ENCODE measurements around the gene CMSS1. TPM values are rescaled to one million over a fixed set of nuclear protein-coding genes. Genes with fewer than 3 reads are reported as not detected.

Gene CMSS1
- polyA plus RNA-seq, 2 of the 4 experiments (the other 2 are of a cell fraction), result 61.1 to 62.9 TPM

- ATAC-seq (no peak), FAIRE-seq (no peak), DNase-seq (ENCODE audit: low read depth in 1 of 2, low spot score in 1 of 2) (no peak)
- Histone ChIP-seq H3K4me1 (peaks cover 15% of the 10 kb centered on the region; the same call in 2 of the 3 replicates), H3K4me3 (no peak overlapping the region), H3K27ac (no peak overlapping the region), H3K4me2 (no peak overlapping the region), H3K9me3 (no peaks in the 10 kb centered on the region)
- CTCF ChIA-PET, result interaction anchor here (0.9 to 1.7 kb wide), 2 partner anchors 11 to 27 kb away, joined by 3 read pairs; no protein-coding TSS in a partner anchor
- POLR2A ChIA-PET, result no interaction called here
- no peak for TF ChIP-seq JUN (IDR thresholded peaks at IDR 0.05)
- TF ChIP-seq CBX2 (IDR thresholded peaks at IDR 0.05; ENCODE audit: borderline replicate concordance, low read depth), result no peak
- no peak for TF ChIP-seq KDM1A (IDR thresholded peaks at IDR 0.05; ENCODE audit: low read depth)
- TF ChIP-seq, protein P1, sequence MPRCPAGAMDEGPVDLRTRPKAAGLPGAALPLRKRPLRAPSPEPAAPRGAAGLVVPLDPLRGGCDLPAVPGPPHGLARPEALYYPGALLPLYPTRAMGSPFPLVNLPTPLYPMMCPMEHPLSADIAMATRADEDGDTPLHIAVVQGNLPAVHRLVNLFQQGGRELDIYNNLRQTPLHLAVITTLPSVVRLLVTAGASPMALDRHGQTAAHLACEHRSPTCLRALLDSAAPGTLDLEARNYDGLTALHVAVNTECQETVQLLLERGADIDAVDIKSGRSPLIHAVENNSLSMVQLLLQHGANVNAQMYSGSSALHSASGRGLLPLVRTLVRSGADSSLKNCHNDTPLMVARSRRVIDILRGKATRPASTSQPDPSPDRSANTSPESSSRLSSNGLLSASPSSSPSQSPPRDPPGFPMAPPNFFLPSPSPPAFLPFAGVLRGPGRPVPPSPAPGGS (IDR thresholded peaks at IDR 0.05), result no peak
- TF ChIP-seq, protein P2, sequence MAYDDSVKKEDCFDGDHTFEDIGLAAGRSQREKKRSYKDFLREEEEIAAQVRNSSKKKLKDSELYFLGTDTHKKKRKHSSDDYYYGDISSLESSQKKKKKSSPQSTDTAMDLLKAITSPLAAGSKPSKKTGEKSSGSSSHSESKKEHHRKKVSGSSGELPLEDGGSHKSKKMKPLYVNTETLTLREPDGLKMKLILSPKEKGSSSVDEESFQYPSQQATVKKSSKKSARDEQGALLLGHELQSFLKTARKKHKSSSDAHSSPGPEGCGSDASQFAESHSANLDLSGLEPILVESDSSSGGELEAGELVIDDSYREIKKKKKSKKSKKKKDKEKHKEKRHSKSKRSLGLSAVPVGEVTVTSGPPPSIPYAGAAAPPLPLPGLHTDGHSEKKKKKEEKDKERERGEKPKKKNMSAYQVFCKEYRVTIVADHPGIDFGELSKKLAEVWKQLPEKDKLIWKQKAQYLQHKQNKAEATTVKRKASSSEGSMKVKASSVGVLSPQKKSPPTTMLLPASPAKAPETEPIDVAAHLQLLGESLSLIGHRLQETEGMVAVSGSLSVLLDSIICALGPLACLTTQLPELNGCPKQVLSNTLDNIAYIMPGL (CRISPR knock-in tag; IDR thresholded peaks at IDR 0.05; ENCODE audit: borderline replicate concordance), result no peak
- no peak for TF ChIP-seq MYC (IDR thresholded peaks at IDR 0.05; ENCODE audit: borderline replicate concordance, low read length)
- TF ChIP-seq, protein P3, sequence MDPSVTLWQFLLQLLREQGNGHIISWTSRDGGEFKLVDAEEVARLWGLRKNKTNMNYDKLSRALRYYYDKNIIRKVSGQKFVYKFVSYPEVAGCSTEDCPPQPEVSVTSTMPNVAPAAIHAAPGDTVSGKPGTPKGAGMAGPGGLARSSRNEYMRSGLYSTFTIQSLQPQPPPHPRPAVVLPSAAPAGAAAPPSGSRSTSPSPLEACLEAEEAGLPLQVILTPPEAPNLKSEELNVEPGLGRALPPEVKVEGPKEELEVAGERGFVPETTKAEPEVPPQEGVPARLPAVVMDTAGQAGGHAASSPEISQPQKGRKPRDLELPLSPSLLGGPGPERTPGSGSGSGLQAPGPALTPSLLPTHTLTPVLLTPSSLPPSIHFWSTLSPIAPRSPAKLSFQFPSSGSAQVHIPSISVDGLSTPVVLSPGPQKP (IDR thresholded peaks at IDR 0.05; ENCODE audit: low read depth, low read length), result no peak
- TF ChIP-seq HOXB13 (CRISPR knock-in tag; IDR thresholded peaks at IDR 0.05; ENCODE audit: low read depth), result no peak
- no peak for TF ChIP-seq MAZ (IDR thresholded peaks at IDR 0.05; ENCODE audit: borderline replicate concordance, low read depth, low read length)
- TF ChIP-seq, protein P4, sequence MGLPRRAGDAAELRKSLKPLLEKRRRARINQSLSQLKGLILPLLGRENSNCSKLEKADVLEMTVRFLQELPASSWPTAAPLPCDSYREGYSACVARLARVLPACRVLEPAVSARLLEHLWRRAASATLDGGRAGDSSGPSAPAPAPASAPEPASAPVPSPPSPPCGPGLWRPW (IDR thresholded peaks at IDR 0.05), result no peak
- TF ChIP-seq ESRRA (IDR thresholded peaks at IDR 0.05; ENCODE audit: borderline replicate concordance, low read length), result no peak
- TF ChIP-seq PBX3 (IDR thresholded peaks at IDR 0.05), result no peak
- no peak for TF ChIP-seq CBX8 (IDR thresholded peaks at IDR 0.05)
- TF ChIP-seq TFCP2L1 (CRISPR knock-in tag; IDR thresholded peaks at IDR 0.05), result no peak
- TF ChIP-seq SREBF2 (IDR thresholded peaks at IDR 0.05), result no peak
- TF ChIP-seq ZFP36 (IDR thresholded peaks at IDR 0.05; ENCODE audit: borderline replicate concordance, partially characterized antibody), result no peak
- no peak for TF ChIP-seq ZNF302 (CRISPR knock-in tag; IDR thresholded peaks at IDR 0.05)
- TF ChIP-seq RFX5 (IDR thresholded peaks at IDR 0.05), result no peak
- no peak for TF ChIP-seq FOSL2 (IDR thresholded peaks at IDR 0.05)
- no peak for TF ChIP-seq FOSL2 (CRISPR knock-in tag; IDR thresholded peaks at IDR 0.05)
- TF ChIP-seq BHLHE40 (IDR thresholded peaks at IDR 0.05; ENCODE audit: low read depth, low read length), result no peak
- 90% methylated on average over 7 of the region's 7 CpGs for WGBS (ENCODE audit: missing lambda C conversion rate)
These were observed 110.2 kb downstream of the CMSS1 start for GRCh38 chr3:99927671-99928457.

Measured in A549 (cell line).